Central memory CD8-positive, alpha-beta T cell (primary cell): ENCODE data around the gene C15orf62.

Experiments
- ATAC-seq: fragments of 150-1000 bp; cut with Tn5 transposase; replicated peaks from 2 replicates; pipeline ENCODE4 v1.10.0; 2022; ENCODE audit warnings: mild to moderate bottlenecking, moderate FRiP score, moderate number of reproducible peaks; ENCODE audit not compliant: poor library complexity, severe bottlenecking; ENCODE audit errors: extremely low read depth
- DNase-seq, 2 donors: peaks; one replicate each; pipeline ENCODE4 v3.0.0; 2021; ENCODE audit warnings: low spot score in 2 of 2
- H3K27ac Mint-ChIP-seq: one replicate; pipeline ENCODE4 v1.8.0; 2022; ENCODE audit warnings: low read depth, mild to moderate bottlenecking, moderate library complexity, mixed read lengths
- H3K27me3 Mint-ChIP-seq: one replicate; pipeline ENCODE4 v1.8.0; 2022; ENCODE audit warnings: mixed read lengths
- H3K36me3 Mint-ChIP-seq: one replicate; pipeline ENCODE4 v1.8.0; 2022; ENCODE audit warnings: mild to moderate bottlenecking, moderate library complexity, mixed read lengths; ENCODE audit not compliant: insufficient read depth
- H3K4me1 Mint-ChIP-seq: one replicate; pipeline ENCODE4 v1.8.0; 2022; ENCODE audit warnings: mixed read lengths
- H3K4me3 Mint-ChIP-seq: one replicate; pipeline ENCODE4 v1.8.0; 2022; ENCODE audit warnings: mild to moderate bottlenecking, moderate library complexity, mixed read lengths
- H3K9me3 Mint-ChIP-seq: one replicate; pipeline ENCODE4 v1.8.0; 2022; ENCODE audit warnings: mixed read lengths

The C15orf62 gene

DNA sequence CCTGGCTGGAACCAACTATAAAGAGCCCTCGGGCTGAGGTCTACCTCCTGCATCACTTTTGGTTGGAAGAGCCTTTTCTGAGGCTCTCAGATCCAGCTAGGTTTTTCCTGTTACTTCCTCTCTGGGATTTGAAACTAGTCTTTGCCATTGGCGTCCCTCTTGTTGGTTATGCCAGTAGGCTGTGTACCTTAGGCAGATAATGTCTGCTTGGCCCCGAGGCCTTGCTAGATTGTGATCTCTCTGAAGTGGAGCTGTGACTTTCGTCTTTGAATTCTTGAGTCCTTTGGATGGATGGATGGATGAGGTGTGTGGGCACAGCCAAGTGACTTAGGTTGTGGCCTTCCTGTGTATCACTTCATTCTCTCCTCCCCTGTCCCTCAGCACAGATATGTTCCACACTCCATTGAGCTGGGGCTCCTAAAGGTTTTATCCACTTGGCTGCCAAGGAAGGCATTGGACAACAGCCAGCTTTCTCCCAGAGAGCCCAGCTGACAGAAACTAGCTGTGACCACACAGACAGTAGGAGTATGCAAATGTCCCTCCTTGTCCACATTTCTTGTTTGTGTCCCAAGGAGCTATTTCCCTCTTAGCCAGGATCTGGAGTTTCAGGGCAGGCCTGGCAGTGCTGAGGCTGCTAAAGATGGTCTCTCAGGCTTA, 45.4 kb downstream of the C15orf62 start:
- no peak for DNase-seq
- ATAC-seq, result no peak
- H3K9me3 Mint-ChIP-seq, result no peaks in the 10 kb centered on the region
- H3K27ac Mint-ChIP-seq, result no peak overlapping the region
- H3K4me1 Mint-ChIP-seq, result no peaks in the 10 kb centered on the region
- H3K36me3 Mint-ChIP-seq, result peaks cover 17% of the 10 kb centered on the region
- H3K27me3 Mint-ChIP-seq, result no peaks in the 10 kb centered on the region
- no peak overlapping the region for H3K4me3 Mint-ChIP-seq

DNA sequence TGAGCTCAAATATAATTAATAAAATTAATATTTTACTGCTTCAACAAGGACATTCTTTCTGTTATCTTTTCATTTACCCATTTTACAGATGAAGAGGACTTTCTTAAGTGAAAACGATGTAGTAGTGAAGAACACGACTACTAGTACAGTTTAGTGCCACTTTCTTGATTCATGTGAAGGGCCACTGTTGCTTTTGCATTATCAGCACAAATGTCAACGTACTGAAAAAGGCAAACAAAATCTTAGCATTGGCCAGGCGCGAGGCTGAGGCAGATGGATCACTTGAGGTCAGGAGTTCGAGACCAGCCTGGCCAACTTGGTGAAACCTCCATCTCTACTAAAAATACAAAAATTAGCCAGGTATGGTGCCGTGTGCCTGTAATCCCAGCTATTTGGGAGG, 49.3 kb downstream of the C15orf62 start:
- H3K9me3 Mint-ChIP-seq, result no peaks in the 10 kb centered on the region

DNA sequence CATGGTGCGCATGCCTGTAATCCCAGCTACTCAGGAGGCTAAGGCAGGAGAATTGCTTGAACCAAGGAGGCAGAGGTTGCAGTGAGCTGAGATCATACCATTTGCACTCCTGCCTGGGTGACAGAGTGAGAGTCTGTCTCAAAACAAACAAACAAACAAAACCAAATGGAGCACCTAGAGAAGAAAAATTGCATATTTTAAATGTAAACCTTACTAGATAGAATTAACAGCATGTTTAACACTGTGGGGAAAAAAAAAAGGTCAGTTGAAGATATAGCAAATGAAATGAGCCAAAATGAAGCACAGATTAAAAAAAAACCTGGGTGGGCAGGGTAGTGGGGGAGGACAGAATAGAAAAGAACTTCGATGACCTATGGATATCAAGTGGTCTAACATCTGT, 51.4 kb downstream of the C15orf62 start:
- Mint-ChIP-seq H3K4me1 (no peaks in the 10 kb centered on the region), H3K9me3 (no peaks in the 10 kb centered on the region)
- ATAC-seq, result no peak

More for the DNA sequence above, 49.3 kb downstream of the C15orf62 start:
- Mint-ChIP-seq H3K4me3 (no peak overlapping the region), H3K27ac (no peak overlapping the region), H3K36me3 (peaks cover 8% of the 10 kb centered on the region), H3K27me3 (peaks cover under 1% of the 10 kb centered on the region), H3K4me1 (no peaks in the 10 kb centered on the region)
- DNase-seq, result no peak
- no peak for ATAC-seq

More for the DNA sequence above, 51.4 kb downstream of the C15orf62 start:
- no peak for DNase-seq
- Mint-ChIP-seq H3K4me3 (no peak overlapping the region), H3K27ac (no peak overlapping the region), H3K27me3 (peaks cover 12% of the 10 kb centered on the region), H3K36me3 (peaks cover 1% of the 10 kb centered on the region)
